ENCODE data around the gene LMTK2.
A peak's percentile ranks its signal among the peaks of the same experiment; 100 is the strongest.

Gene LMTK2

DNA sequence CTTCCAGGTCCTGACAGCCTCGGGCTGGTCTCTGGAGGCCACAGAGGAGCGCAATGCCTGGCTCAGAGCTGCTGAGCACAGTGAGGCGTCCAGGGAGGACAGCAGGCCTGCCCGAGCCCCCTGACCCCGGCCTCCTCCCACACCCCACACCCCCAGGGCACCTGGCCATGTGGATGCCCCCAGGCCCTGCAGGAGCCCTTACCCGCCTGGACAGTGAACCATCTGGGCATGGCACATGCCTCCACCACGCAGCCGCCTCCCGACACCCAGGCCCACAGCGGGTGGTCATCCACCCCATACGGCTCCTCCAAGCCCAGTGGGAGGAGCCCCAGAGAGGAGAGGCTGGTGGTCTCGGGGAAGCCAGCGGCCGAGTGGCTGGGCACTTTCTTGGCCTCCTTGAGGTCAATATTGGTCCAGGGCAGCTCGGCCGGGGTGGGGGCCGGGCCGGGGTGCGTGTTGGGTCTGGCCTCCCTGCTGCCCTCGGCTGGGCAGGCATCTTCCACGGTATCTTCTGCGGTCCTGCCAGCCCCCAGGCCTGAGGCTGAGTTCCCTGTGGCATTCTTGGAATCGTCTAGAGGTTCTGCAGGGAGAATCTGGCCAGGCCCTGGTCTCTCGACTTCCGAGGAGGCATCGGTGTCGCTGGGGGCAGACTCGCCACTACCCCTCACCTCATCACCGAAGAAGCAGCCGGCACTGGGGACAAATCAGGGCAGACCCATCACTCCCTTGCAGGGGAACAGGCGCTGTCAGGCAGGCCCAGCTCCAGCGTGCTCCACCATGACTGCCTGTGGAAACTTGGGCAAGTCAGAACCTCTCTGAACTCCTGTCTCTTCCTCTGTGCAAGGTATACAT lies 126.8 kb downstream of the LMTK2 start:
- DNase-seq (ENCODE audit: low read depth in 4 of 4, low spot score in 1 of 4) = no peak

DNA sequence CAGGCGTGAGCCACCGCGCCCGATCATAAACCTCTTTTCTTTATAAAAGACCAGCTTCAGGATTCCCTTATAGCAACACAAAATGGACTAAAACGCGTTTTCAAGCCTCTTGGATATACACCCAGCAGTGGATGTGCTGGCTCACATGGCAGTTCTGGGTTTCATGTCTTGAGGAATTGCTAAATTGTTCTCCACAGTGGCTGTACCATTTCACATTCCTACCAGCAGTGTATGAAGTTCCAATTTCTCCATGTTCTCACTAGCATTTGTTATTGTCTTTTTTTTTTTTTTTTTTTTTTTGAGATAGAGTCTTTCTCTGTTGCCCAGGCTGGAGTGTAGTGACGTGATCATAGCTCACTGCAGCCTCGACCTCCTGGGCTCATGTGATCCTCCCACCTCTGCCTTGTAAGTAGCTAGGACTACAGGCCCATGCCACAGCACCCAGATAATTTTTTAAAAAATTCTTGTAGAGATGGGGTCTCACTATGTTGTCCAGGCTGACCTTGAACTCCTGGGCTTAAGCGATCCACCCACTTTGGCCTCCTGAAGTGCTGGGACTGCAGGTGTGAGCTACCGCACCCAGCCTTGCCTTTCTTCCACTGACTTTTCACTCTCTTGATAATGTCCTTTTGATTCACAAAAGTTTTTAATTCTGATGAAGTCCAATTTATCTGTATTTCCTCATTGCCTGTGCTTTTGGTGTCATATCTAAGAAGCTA lies 127.9 kb downstream of the LMTK2 start:
- no peak for DNase-seq (ENCODE audit: low read depth in 4 of 4, low spot score in 1 of 4)

DNA sequence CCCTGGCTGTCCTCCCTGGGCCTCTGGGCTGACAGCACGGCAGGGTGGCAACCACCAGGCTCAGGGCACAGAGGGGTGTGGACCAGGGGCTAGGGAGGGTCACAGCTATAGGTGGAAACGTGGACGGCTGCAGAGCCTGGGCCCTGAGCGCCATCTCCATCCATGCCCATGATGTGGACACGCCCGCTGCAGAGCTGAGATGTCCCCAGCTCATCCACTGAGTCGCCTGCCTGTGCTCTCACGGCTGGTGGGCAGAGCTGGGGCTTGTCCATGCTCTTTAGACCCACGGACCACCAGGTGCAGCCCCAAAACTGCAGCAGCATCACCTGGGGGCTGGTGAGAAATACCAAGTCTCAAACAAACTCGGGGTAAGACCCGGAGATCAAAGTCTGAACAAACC lies 129.2 kb downstream of the LMTK2 start:
- no peak for DNase-seq (ENCODE audit: low read depth in 4 of 4, low spot score in 1 of 4)

DNA sequence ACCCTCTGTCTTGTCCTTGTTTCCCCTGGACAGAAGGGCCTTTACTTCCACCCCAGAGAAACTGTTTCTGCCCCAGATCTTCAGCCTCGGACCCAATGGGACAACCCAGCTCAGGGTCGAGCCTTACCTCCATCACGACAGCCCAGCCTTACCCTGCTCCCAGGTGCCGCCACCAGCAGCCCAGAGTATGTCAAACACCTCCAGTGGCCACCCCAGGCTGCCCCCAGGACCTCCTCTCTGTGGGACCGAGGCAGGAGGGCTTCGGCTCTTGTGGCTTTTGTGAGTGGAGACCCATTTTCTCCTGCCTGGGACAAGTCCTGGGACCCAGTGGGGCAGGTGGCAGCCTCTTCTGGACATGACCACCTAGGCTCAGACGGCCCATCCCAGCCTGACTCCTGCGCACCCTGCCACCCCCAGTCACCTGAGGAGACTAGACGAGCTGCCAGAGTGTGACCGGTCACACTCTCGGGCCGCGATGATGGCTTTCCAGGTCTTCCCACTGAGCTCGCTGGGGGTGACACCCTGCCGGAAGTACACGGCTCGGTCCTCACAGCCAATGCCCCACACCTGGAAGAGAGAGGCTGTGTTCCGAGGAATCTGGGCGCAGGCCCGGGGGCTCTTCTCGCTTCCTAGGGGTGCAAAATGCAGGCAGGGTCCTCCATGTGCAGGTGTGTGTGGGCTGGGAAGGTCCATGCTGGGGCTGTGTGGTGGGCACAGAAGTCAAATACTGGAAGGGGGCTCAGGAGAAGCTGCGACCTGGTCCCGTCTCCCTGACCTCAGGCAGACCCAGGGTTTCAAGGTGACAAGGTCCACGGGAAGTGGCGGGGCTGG lies 129.9 kb downstream of the LMTK2 start:
- no peak for DNase-seq (ENCODE audit: low read depth in 4 of 4, low spot score in 1 of 4)

DNA sequence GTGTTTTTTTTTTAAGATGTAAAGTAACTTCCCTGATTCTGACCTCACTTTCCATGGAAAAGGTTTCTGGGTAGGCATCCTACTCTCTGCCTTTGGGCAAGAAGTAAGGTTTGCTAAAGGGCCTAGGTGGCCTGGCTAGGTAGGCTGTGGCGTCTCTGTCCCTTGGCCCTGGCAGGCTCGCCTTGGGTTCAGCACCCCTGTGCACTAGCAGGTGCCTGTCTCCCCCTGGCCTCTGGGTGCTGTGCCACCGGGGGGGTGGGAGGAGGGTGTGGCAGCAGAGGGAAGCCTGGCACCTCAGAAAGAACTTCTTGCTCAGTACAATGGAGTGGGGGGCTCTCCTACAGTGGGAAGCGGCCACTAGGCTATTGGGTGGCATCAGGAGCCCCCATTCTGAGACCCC lies 131.4 kb downstream of the LMTK2 start:
- DNase-seq (ENCODE audit: low read depth in 4 of 4, low spot score in 1 of 4) = no peak

DNA sequence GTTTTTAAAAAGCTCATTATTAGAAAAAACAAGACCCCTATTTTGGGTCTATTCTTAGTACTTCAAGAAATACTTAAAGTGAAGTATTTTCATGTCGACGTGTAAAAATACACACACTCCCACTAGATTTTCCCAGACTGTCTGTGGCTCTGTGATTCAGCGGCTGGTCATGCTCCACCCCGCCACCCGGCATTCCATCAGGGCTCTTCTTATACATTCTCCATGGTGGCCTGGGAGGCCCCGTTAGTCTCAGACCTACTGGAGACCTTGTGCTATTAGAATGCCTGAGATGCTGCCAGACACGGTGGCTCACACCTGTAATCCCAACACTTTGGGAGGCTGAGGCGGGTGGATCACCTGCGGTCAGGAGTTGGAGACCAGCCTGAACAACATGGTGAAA lies 132.3 kb downstream of the LMTK2 start:
- DNase-seq (ENCODE audit: low read depth in 4 of 4, low spot score in 1 of 4) = no peak

DNA sequence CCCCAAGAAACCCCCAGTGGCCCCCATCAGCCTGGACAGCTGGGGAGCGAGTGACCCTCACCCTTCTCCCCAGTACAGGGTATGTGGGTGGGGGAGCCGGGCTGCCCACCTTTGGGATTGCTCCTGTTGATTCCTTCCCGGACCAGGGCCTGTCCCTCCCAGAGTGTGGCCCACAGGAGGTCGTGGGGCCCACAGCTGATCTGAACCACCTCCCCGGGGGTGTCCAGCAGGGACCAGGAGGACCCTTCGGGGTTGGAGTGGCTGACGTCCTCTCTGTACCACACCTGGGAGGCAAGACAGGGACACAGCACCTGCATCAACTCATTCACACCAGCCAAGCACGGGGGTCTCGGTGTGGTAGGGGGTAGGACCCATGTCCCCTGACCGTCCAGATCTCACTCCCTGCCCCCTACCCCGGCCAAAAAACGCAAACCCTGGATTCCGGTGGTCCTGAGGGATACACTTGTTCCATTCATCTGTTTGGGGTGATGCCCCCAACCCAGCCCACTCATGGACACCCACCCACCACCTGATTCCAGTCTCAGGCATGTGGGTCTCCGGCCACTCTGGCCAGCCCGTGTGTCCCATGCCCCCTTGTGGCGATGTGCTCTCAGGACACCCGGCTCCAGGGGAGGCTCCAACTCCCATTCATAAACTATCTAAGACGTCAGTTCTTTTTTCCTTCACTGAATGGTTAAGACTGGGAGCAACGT lies 134.5 kb downstream of the LMTK2 start:
- no peak for DNase-seq (ENCODE audit: low read depth in 4 of 4, low spot score in 1 of 4)

DNA sequence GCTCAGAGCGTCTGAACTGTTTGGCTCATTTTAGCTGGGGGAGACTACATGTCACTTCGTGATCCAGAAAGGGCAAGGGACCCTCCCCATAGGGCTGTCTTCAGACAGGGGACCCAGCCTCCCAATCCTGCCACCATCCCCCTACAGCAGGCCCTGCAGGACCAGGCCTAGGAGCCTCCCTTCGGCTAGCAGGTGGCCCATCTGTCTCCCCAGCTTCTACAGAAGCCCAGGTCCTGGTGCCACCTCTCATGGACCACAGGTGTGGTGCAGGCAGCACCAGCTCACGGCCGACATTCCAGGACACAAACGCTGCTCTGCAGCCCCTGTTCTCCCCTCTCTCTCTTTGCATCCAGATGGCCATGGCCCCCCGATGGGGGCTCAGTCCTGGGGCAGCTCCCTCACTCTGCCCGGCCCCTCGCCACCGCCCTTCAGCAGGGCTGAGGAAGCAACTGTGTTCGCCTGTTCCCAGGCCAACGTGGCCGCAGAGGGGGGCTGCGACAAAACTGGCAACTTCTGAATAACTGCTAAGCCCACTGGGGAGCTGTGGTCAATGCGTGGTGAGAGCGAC lies 135.1 kb downstream of the LMTK2 start:
- DNase-seq (ENCODE audit: low read depth in 4 of 4, low spot score in 1 of 4) = no peak

DNA sequence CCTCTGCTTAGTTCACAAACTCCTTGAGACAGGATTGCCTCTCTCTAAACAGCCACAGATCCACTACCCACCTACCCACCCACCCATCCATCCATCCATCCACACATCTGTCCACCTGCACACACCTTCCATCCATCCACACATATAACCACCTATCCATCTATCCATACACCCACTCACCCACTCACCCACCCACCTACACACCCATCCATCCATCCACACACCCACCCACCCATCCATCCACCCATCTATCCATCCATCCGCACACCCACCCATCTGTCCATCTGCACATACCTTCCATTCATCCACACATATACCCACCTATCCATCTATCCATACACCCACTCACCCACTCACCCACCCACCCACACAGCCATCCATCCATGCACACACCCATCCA lies 135.7 kb downstream of the LMTK2 start:
- DNase-seq (ENCODE audit: low read depth in 4 of 4, low spot score in 1 of 4) = no peak

DNA sequence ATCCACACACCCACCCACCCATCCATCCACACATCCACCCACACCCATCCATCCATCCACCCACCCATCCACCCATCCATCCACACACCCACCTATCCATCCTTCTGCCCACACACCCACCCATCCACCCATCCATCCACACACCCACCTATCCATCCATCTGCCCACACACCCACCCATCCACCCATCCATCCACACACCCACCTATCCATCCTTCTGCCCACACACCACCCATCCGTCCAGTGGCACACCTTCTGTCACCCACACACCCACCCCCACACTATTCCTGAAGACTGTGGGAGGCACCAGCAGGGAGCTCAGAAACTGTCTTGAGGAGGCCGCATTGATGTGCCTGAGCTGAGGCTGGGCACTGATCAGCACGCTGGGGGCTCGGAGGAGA lies 136.3 kb downstream of the LMTK2 start:
- no peak for DNase-seq (ENCODE audit: low read depth in 4 of 4, low spot score in 1 of 4)

DNA sequence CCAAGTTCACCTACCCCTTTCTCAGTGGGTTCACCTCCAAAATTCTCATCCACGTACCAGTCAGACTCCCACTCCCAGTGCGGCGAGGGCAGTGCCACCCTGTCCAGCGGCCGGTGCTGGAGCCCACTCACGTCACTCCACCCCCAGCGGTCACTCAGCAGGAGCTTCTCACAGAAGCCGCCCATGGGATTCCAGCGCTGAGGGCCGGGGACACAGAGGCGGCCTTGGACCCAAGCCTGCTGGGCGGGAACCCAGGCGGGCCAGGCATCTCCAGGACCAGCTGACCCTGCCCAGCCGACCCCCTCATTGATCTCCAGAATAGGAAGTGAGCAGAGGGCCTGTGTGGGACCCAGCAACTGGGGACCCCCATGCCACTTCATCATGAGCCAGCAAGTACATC lies 138.2 kb downstream of the LMTK2 start:
- no peak for DNase-seq (ENCODE audit: low read depth in 4 of 4, low spot score in 1 of 4)

DNA sequence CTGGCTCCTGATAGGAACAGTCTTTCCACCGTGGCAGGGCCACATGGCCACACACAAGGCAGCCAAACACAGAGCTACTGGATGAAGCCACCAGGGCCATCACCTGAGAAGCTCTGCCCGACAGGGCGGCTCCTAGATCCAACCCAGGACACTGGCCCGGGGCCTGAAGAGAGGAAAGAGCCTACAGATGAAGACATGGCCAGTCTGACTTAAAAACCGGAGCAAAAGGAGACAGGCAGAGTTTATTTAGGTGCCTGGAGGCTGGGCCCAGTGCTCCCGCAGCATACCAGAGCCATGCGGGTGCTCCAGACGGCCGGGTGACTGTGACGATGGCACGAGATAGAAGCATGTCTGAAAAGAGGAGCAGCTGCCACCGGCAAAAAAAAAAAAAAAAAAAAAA lies 141.5 kb downstream of the LMTK2 start:
- DNase-seq (ENCODE audit: low read depth in 4 of 4, low spot score in 1 of 4) = no peak

DNA sequence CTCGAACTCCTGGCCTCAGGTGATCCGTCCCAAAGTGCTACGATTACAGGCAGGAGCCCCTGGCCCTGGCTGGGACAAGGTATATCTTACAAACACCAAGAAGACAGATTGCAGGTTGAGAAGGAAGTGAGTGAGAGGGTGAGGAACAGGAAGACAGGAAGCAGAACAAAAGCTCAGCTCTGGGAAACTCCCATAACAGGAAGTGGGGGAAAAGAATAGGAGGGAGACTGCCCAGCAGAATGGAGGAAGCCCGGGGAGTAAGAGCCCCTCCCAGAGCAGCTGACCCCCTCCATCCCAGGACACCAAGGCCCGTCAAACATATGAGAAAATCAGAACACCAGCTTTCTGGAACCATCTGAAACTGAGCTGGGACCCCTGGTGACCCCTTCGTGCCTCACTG lies 142.4 kb downstream of the LMTK2 start:
- DNase-seq (ENCODE audit: low read depth in 4 of 4, low spot score in 1 of 4) = no peak

DNA sequence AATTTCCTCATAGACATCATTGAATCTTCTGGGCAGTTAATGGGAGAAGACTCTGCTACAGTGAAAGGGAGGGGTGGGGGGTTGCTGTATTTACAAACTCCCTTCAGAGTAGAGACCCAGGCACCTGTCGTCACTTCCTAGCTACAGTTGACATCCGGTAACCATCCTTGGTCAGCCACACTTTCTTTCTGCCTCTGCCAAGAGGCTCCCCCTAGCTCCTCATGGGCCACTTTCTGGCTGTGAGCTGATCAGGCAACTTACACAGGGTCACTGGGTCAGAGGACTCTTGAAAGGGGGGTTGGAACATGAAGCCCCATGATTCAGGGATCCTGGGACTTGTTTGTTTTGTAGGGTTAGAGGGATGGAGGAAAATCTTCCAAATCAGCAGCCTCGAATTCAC lies 144.1 kb downstream of the LMTK2 start:
- peak in 1 of 4 experiments; percentile 16 for DNase-seq (ENCODE audit: low read depth in 4 of 4, low spot score in 1 of 4)

DNA sequence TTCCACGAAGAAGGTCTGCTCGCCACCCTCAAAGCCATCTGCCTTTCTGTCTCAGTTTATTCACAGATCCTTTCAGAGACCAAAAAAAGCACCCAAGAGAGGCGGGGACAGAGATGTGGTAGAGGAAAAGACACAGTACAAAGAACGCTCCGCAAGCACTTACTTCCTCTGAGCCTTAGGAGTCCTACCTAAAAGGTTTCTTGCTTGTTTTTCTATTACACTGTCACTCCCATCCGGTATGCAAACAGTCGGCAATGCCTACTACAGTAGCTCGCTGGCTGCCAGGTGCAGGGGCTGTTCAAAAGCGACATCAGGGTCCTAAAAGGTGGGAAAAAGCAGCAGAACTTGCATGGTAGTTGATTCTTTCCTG lies 144.6 kb downstream of the LMTK2 start:
- no peak for DNase-seq (ENCODE audit: low read depth in 4 of 4, low spot score in 1 of 4)

DNA sequence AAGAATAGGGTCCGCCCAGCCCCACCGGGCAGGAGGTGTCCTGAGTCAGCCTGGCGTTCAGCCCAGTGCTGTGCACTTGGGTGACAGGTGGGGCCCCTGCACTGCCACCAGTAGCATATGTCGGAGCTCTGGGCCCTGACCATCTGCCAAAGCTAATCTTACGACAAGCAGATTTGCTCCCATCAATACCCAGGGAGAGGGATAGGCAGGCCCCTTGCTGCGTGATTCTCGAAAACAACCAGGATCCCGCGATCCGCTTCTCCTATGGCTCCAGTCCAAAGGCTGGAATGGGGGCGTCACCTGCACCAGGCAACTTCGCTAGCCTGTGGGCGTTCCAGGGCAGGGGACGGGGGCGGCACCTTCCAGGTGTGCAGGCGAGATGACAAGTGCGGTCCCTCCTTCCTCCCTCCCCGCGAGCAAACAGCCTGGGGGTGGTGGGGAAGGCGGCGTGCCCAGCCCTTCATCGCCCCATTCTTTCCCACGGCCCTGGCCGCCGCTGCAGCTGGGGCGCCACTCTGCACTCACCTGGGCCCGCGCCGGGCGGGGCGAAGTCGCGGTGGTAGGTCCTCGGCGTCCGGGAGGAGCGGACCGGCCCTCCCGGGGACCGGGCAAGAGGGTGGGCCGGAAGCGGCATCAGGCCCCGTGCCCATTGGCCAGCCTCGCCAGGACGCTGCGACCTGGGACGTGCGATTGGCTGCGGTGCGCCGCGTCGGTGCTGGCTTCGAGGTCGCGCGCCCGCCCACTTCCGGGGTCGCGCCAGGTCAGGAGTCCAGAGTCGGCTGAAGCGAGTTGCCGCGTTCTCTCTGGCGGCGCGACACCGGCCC lies 145.2 kb downstream of the LMTK2 start, which contains the start of gene TECPR1:
TECPR1 (minus strand) TSS at position 632 of the 824 bp plus-strand sequence. CDS start 6,086 bp downstream, outside the sequence.
- DNase-seq (ENCODE audit: low read depth in 4 of 4, low spot score in 1 of 4) = peak; percentile 62 to 83 (median 76)

DNA sequence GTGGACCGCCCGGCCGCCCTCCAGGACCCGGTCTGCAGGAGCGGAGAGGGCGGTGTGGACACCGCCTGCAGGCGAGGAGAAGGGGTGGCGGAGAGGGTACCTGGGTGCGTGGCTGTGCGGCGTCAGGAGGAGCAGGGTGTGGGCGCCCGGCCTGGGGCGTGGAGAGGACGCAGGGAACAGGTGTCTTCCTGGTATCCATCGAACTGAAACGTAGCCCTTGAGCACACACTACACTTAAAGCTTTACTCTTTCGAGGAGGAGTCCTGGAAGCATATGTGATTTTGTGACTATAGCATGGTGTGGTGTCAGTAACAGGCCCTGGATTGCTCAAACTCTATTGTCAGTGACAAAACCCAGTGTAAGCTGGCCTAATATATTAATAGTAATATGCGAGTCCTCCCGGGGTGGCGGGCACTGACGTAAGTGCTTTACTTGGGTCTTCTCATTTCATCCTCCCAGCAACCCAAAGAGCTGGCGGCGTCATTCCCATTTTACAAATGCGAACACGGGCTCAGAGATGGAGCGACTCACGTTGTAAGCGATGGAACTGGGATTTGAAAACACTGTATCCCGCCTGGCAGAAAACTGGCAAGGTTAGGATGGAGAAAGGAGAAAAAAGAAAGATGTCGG lies 145.9 kb downstream of the LMTK2 start:
- DNase-seq (ENCODE audit: low read depth in 4 of 4, low spot score in 1 of 4) = no peak

DNA sequence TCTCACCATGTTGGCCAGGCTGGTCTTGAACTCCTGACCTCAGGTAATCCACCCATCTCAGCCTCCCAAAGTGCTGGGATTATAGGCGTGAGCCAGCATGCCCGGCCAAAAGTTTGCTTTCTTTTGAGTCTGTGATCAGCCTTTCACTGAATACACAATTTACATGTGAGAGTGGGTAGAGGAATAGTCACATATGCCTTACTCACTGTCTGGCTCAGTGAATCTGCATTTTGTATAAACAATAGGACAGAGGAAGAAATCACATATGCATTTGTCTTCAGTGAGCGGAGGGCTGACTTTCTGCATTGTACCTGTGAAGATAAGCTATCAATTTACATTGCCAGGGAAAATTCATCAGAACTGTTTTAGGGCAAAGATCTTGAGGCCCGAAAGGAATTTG lies 147.9 kb downstream of the LMTK2 start:
- DNase-seq (ENCODE audit: low read depth in 4 of 4, low spot score in 1 of 4) = no peak

DNA sequence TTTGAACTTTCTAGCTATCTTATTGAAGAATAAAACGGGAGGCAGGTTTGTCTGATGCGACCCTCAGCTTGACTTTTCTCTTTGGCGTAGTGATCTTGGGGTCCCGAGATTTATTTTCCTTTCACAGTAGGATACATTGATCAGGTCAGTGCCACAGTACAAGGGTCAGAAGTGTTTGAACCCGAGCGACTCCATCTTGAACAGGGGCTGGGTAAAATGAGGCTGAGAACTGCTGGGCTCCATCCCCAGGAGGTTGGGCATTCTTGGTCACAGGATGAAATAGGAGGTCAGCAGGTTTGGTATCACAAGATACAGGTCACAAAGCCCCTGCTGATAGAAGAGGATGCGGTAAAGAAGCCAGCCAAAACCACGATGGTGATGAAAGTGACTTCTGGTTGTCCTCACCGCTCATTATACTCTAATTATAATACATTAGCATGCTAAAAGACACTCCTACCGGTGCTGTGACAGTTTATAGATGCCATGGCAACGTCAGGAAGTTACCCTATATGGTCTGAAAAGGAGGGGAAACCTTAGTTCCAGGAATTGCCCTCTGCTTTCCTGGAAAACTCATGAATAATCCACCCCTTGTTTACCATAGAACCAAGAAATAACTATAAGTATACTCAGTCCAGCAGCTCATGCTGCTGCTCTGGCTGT lies 148.4 kb downstream of the LMTK2 start:
- no peak for DNase-seq (ENCODE audit: low read depth in 4 of 4, low spot score in 1 of 4)

Data from stimulated activated CD4-positive, alpha-beta T cell treated with anti-CD3 and anti-CD28 coated beads, Interleukin-1b, Interleukin-23, amount 100 ng/mL, for 24 hours (primary cell).